PC-9 (cell line): Measurements from ENCODE around the gene FOXP1. TPM values are rescaled to one million over a fixed set of nuclear protein-coding genes. Genes with fewer than 3 reads are reported as not detected.

ENCODE experiments used
- BruUV-seq: library from RNA; stranded (reverse); fragments of 400-500 nt; replicated peaks from 2 replicates; lab custom pipeline; 2021; lab: Mats Ljungman, UMichigan
- CTCF ChIA-PET: fragments of 300-600 bp; sonication (Branson Sonifier 250); formaldehyde crosslinking; loops from one replicate; lab custom pipeline; 2022; ENCODE audit warnings: antibody characterized with exemption; lab: Charles Lee
- POLR2A ChIA-PET: fragments of 300-600 bp; sonication (Branson Sonifier 250); formaldehyde crosslinking; loops from one replicate; lab custom pipeline; 2022; ENCODE audit warnings: antibody characterized with exemption; ENCODE audit not compliant: unreplicated experiment; lab: Charles Lee
- DNase-seq, 2 experiments: peaks; one replicate each; pipeline versions ENCODE4 v3.0.0 to v3.0.0-alpha.2; 2015 to 2022; ENCODE audit warnings: mixed read lengths in 1 of 2
- H2AFZ ChIP-seq: fragments of 200-600 bp; sonication (generic); 2 replicates; pipeline ENCODE4 v1.8.1; 2017; ENCODE audit warnings: antibody characterized with exemption
- H3F3A ChIP-seq: fragments of 200-600 bp; sonication (generic); 2 replicates; pipeline ENCODE4 v1.8.1; 2017; ENCODE audit warnings: antibody characterized with exemption, mild to moderate bottlenecking, low read depth; ENCODE audit not compliant: insufficient read depth
- H3K27ac ChIP-seq: fragments of 200-600 bp; sonication (generic); 2 replicates; pipeline ENCODE4 v1.6.1; 2016; ENCODE audit warnings: mixed run types
- H3K27me3 ChIP-seq: fragments of 200-600 bp; sonication (generic); 2 replicates; pipeline ENCODE4 v1.6.1; 2016; ENCODE audit warnings: low read depth, mixed run types; ENCODE audit not compliant: insufficient read depth
- H3K36me3 ChIP-seq: fragments of 200-600 bp; sonication (generic); 2 replicates; pipeline ENCODE4 v1.6.1; 2016; ENCODE audit warnings: low read depth, mixed run types
- H3K4me1 ChIP-seq: fragments of 200-600 bp; sonication (generic); replicated peaks from 2 replicates; pipeline ENCODE4 v1.6.1; 2016; ENCODE audit warnings: mixed run types; ENCODE audit not compliant: insufficient read depth
- H3K4me2 ChIP-seq: fragments of 200-600 bp; sonication (generic); 2 replicates; pipeline ENCODE4 v1.6.1; 2017; ENCODE audit warnings: mixed run types
- H3K4me3 ChIP-seq: fragments of 200-600 bp; sonication (generic); 2 replicates; pipeline ENCODE4 v1.6.1; 2016; ENCODE audit warnings: mixed run types
- H3K79me2 ChIP-seq: fragments of 200-600 bp; sonication (generic); 2 replicates; pipeline ENCODE4 v1.6.1; 2017; ENCODE audit warnings: low read depth, mixed run types
- H3K9me2 ChIP-seq: fragments of 200-600 bp; sonication (generic); 2 replicates; pipeline ENCODE4 v1.8.1; 2017; ENCODE audit warnings: mild to moderate bottlenecking; ENCODE audit not compliant: insufficient read depth
- H3K9me3 ChIP-seq: fragments of 200-600 bp; sonication (generic); 2 replicates; pipeline ENCODE4 v1.8.1; 2016; ENCODE audit warnings: low read depth; ENCODE audit not compliant: insufficient read depth
- H4K20me1 ChIP-seq: fragments of 200-600 bp; sonication (generic); 2 replicates; pipeline ENCODE4 v1.8.1; 2017; ENCODE audit not compliant: insufficient read depth
- CTCF ChIP-seq: fragments of 200-600 bp; sonication (generic); conservative IDR thresholded peaks from 2 replicates; pipeline ENCODE4 v1.6.1; 2017; ENCODE audit warnings: mixed run types, antibody characterized with exemption, mild to moderate bottlenecking, moderate library complexity
- EZH2 ChIP-seq: fragments of 200-600 bp; sonication (generic); IDR thresholded peaks from 2 replicates; pipeline ENCODE4 v1.8.0; 2017; ENCODE audit warnings: antibody characterized with exemption, low read depth
- intact Hi-C: fragments of 100-400 bp; cut with micrococcal nuclease; formaldehyde crosslinking; loops from one replicate; pipeline ENCODE4 v1.10.0; 2022; ENCODE audit not compliant: unreplicated experiment
- total RNA-seq: library from RNA; stranded (reverse); gene quantifications from 2 replicates; pipeline ENCODE4 v1.2.3, GENCODE V29; 2021

The FOXP1 gene
- total RNA-seq, 1 experiment from 2014 or later, result 33.3 TPM

GRCh38 chr3:71547249-71548198 lies 36.0 kb downstream of the FOXP1 start:
- ChIA-PET CTCF (no interaction called here), POLR2A (no interaction called here)

GRCh38 chr3:71546821-71547220 lies 36.7 kb downstream of the FOXP1 start:
- CTCF ChIA-PET, result no interaction called here
- Histone ChIP-seq H3K79me2 (no peaks in the 10 kb centered on the region), H3K4me2 (no peak overlapping the region)

More at GRCh38 chr3:71547249-71548198, 36.0 kb downstream of the FOXP1 start:
- Histone ChIP-seq H3K27ac (no peak overlapping the region), H3K36me3 (no peaks in the 10 kb centered on the region), H3K79me2 (no peaks in the 10 kb centered on the region), H3K27me3 (no peaks in the 10 kb centered on the region), H3K4me3 (no peak overlapping the region), H3K9me3 (no peaks in the 10 kb centered on the region), H3F3A (no peaks in the 10 kb centered on the region), H3K4me1 (no peaks in the 10 kb centered on the region), H3K9me2 (no peaks in the 10 kb centered on the region), H2AFZ (no peak overlapping the region), H3K4me2 (no peak overlapping the region), H4K20me1 (no peaks in the 10 kb centered on the region)
- TF ChIP-seq EZH2 (no peak), CTCF (no peak)
- no TSS peak for BruUV-seq
- DNase-seq, result no peak
- intact Hi-C loops, result no loop called here

GRCh38 chr3:71545330-71545729 lies 38.2 kb downstream of the FOXP1 start:
- Histone ChIP-seq H3K4me1 (no peaks in the 10 kb centered on the region), H3K27ac (no peak overlapping the region), H3K36me3 (no peaks in the 10 kb centered on the region), H3K4me3 (no peak overlapping the region), H4K20me1 (no peaks in the 10 kb centered on the region), H3K4me2 (no peak overlapping the region), H3K9me2 (no peaks in the 10 kb centered on the region), H3K9me3 (no peaks in the 10 kb centered on the region), H3K27me3 (no peaks in the 10 kb centered on the region), H2AFZ (no peak overlapping the region), H3F3A (no peaks in the 10 kb centered on the region), H3K79me2 (no peaks in the 10 kb centered on the region)
- no peak for TF ChIP-seq CTCF
- no peak for TF ChIP-seq EZH2
- ChIA-PET POLR2A (interaction anchor here (0.7 kb wide), 1 partner anchor 91 kb away, joined by 3 read pairs; no protein-coding TSS in a partner anchor), CTCF (no interaction called here)
- BruUV-seq, result no TSS peak
- DNase-seq, result no peak
- intact Hi-C loops, result no loop called here

More at GRCh38 chr3:71546821-71547220, 36.7 kb downstream of the FOXP1 start:
- Histone ChIP-seq H2AFZ (no peak overlapping the region), H3K4me3 (no peak overlapping the region), H3K4me1 (no peaks in the 10 kb centered on the region), H3F3A (no peaks in the 10 kb centered on the region), H3K9me3 (no peaks in the 10 kb centered on the region), H3K36me3 (no peaks in the 10 kb centered on the region), H3K27ac (no peak overlapping the region), H3K27me3 (no peaks in the 10 kb centered on the region), H3K9me2 (no peaks in the 10 kb centered on the region), H4K20me1 (no peaks in the 10 kb centered on the region)
- TF ChIP-seq EZH2 (no peak), CTCF (no peak)
- BruUV-seq, result no TSS peak
- no peak for DNase-seq
- POLR2A ChIA-PET, result no interaction called here
- intact Hi-C loops, result no loop called here
